Measurements from ENCODE around the gene SH3PXD2B.

The SH3PXD2B gene

DNA sequence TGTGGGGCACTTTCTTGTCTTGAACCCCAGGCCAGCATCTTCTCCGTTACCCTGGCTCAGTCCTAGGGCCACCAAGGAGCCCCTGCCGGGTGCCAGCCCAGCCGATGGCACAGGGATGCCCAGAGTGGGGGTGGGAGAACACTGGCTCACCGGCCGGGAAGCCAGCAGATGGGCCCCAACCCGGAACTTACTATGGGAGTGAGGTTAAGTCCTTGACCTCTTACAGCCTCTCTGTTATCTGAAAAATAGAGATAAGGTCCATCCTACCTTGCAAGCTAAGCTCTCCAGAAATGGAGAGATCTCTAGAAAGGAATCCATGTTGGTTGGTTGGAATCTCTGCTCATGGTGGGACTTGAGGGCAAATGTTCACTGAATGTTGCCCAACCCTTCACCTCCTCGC is 20.8 kb downstream of the SH3PXD2B start:
- TF ChIP-seq, protein P1, sequence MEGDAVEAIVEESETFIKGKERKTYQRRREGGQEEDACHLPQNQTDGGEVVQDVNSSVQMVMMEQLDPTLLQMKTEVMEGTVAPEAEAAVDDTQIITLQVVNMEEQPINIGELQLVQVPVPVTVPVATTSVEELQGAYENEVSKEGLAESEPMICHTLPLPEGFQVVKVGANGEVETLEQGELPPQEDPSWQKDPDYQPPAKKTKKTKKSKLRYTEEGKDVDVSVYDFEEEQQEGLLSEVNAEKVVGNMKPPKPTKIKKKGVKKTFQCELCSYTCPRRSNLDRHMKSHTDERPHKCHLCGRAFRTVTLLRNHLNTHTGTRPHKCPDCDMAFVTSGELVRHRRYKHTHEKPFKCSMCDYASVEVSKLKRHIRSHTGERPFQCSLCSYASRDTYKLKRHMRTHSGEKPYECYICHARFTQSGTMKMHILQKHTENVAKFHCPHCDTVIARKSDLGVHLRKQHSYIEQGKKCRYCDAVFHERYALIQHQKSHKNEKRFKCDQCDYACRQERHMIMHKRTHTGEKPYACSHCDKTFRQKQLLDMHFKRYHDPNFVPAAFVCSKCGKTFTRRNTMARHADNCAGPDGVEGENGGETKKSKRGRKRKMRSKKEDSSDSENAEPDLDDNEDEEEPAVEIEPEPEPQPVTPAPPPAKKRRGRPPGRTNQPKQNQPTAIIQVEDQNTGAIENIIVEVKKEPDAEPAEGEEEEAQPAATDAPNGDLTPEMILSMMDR (IDR thresholded peaks at IDR 0.05; ENCODE audit: low read depth, low read length, missing control alignments), result no peak
- no peak for DNase-seq (ENCODE audit: low read depth)
- H3K4me3 ChIP-seq (ENCODE audit: low read depth, low read length), result no peak overlapping the region

DNA sequence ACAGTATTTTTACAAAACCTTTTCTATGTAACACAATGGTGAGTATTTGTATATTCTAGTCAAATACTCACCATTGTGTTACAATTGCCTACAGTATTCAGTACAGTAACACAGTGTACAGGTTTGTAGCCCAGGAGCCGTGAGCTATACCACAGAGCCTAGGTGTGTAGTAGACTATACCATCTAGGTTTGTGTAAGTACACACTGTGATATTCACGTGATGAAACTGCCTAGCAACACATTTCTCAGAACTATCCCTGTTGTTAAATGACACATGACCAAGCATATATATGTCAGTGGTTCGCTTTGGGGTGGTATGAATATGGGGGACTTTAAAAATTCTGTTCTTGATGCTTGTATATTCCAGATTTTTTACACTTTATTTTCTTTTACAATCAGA is 21.3 kb downstream of the SH3PXD2B start:
- DNase-seq (ENCODE audit: low read depth), result no peak
- TF ChIP-seq, protein P1 (IDR thresholded peaks at IDR 0.05; ENCODE audit: low read depth, low read length, missing control alignments), result no peak
- H3K4me3 ChIP-seq (ENCODE audit: low read depth, low read length), result no peak overlapping the region

DNA sequence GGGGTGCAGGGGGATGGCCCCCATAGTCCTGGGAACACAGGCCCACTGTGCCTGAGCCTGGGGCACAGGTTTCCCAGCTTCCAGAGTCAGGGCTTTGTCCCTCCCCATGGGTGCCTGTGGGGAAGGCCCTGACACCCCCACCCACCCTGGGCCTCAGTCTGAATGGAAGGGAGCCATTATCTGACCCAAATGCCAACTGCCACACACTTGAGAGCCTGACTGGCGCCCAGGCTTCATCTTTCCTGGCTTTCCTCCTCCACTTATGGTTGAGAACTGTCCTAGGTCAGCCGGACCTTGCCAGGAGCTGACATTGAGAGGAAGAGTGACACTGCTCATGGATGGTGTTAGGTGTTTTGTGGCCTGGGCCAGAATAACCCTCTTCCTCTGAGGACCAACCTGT is 24.0 kb downstream of the SH3PXD2B start:
- H3K4me3 ChIP-seq (ENCODE audit: low read depth, low read length), result no peak overlapping the region
- DNase-seq (ENCODE audit: low read depth), result no peak
- TF ChIP-seq, protein P1 (IDR thresholded peaks at IDR 0.05; ENCODE audit: low read depth, low read length, missing control alignments), result no peak

DNA sequence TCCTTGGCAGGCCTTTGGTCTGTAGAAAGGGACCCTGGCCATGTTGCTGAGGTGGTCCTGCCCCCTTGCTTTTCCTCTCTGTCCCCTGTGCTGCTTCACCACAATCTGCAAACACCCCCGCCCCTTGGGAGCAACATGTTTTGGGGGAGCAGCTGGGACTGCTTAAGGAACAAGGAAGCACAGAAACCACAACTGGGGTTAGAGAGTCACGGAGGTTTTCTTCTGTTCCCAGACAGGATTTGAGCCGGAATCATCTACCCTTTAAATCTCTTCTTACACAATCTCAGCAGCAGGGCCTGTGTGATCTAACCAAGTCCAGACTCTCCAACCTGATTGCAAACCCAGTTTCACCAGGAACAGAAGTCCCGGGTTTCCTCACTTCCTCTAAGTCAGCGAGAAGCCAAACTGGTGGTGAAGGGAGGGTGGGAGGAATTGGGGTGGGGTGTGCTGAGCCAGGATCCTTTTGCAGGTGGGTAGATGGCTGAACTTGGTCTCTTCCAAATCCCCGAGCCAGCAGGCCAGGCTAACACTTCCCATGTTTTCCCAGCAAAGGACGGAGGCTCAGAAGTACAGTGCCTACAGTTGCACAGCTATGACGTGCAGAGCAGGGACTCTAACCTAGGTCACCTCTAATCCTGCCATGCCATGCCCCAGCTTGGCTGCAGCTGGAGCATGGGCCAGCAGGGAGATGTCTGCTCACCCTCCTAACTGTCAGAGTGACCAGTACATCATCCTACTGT is 25.0 kb downstream of the SH3PXD2B start:
- H3K4me3 ChIP-seq (ENCODE audit: low read depth, low read length), result no peak overlapping the region
- TF ChIP-seq, protein P1 (IDR thresholded peaks at IDR 0.05; ENCODE audit: low read depth, low read length, missing control alignments), result no peak
- DNase-seq (ENCODE audit: low read depth), result no peak

DNA sequence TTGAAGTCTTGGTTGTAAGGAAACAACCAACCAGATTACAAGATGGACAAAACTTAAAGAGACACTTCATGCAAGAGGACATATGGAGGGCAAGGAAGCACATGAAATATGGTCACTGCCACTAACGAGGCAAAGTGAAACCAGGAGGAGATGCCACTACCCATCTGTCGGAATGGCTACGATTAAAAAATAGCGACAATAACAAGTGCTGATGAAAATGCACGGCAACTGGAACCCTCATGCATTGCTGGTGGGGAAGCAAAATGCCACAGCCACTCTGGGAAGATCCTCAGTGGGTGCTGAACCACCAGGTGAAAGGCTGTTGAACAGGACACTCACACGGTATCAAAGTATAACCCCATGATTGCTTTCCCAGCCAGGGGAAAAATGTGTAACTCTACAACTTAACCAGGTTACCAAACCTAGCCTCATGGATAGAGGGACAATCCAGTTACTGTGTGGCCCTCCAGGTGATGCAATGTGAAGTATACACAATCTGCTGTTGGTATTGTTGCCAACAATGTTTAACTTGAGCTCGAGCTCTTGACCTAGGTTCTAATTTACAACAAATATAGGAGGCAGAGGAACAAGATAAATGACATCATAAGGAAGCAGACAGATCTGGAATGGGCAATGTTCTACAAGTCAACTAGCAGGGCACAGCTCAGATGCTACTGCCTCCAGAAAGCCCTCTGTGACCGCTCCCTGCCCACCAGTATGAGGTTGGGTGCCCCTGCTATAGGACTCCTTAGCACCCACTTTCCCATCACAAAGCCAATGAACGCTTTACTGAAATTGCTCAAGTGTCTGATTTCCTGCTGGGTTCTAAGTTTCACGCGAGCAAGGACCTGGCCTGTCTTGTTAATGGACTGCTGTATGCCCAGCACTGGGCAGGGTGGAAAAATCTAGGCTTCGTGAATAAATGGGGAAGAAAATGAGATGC is 25.8 kb downstream of the SH3PXD2B start:
- H3K4me3 ChIP-seq (ENCODE audit: low read depth, low read length), result no peak overlapping the region
- no peak for DNase-seq (ENCODE audit: low read depth)
- TF ChIP-seq, protein P1 (IDR thresholded peaks at IDR 0.05; ENCODE audit: low read depth, low read length, missing control alignments), result no peak

DNA sequence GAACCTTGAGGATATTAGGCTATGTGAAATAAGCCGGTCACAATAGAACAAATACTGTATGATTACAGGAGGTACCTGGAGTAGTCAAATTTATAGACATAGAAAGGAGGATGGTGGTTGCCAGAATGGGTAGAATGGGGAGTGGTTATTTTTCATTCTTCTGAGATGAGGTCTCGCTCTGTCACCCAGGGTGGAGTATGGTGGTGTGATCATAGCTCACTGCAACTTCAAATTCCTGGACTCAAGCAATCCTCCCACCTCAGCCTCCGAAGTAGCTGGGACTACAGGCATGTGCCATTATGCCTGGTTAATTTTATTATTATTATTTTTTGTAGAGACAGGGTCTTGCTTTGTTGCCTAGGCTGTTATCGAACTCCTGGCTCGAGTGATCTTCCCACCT is 27.1 kb downstream of the SH3PXD2B start:
- DNase-seq (ENCODE audit: low read depth), result no peak
- TF ChIP-seq, protein P1 (IDR thresholded peaks at IDR 0.05; ENCODE audit: low read depth, low read length, missing control alignments), result no peak
- no peak overlapping the region for H3K4me3 ChIP-seq (ENCODE audit: low read depth, low read length)

Measured in GM12864 (cell line).